Gastrocnemius medialis (tissue), 4 donors: Measurements from ENCODE around the gene SHANK2.

Source experiments
- POLR2A ChIP-seq, 2 donors: fragments of 450-650 bp; IDR thresholded peaks; one replicate each; pipeline ENCODE4 v1.6.1; 2017; ENCODE audit warnings: antibody characterized with exemption in 2 of 2, mild to moderate bottlenecking in 2 of 2, moderate library complexity in 2 of 2
- TF ChIP-seq, protein P1 (sequence below), 5 experiments: fragments of 450-650 bp in 3 of 5; fragments of 200-600 bp in 2 of 5; sonication (generic) in 2 of 5; IDR thresholded peaks in 4 of 5; conservative IDR thresholded peaks in 1 of 5; 1 replicate in 4 of 5; 2 replicates in 1 of 5; pipeline ENCODE4 v1.5.1; 2016 to 2019; ENCODE audit warnings: antibody characterized with exemption in 5 of 5, mild to moderate bottlenecking in 3 of 5, moderate library complexity in 3 of 5

DNA sequence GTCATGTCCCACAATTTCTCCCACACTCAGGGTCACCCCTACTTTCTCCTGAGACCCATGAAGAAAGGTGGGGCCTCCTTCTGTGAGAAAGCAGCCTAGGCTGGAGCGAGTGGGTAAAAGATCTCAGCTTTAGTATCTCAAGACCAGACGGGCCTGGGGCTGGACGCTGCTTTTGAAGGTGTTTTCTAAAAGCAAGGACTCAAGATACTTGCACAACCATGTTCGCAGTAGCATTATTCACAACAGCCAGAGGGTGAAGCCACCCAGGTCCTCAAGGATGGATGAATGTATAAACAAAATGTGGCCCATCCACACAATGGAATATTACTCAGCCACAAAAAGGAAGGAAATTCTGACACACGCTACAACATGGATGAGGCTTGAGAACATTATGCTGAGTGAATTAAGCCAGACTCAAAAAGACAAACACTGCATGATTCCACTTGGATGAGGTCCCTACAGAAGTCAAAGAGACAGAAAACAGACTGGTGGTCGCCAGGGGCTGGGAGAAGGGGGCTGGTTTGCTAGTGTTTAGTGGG is 10.6 kb downstream of the SHANK2 start:
- no peak for TF ChIP-seq POLR2A (IDR thresholded peaks at IDR 0.05)
- TF ChIP-seq, protein P1, sequence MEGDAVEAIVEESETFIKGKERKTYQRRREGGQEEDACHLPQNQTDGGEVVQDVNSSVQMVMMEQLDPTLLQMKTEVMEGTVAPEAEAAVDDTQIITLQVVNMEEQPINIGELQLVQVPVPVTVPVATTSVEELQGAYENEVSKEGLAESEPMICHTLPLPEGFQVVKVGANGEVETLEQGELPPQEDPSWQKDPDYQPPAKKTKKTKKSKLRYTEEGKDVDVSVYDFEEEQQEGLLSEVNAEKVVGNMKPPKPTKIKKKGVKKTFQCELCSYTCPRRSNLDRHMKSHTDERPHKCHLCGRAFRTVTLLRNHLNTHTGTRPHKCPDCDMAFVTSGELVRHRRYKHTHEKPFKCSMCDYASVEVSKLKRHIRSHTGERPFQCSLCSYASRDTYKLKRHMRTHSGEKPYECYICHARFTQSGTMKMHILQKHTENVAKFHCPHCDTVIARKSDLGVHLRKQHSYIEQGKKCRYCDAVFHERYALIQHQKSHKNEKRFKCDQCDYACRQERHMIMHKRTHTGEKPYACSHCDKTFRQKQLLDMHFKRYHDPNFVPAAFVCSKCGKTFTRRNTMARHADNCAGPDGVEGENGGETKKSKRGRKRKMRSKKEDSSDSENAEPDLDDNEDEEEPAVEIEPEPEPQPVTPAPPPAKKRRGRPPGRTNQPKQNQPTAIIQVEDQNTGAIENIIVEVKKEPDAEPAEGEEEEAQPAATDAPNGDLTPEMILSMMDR (IDR thresholded peaks at IDR 0.05 in 4 of 5, conservative IDR thresholded peaks at IDR 0.05 in 1 of 5), result no peak
